ENCODE results near the gene DIPK2A. TPM values are rescaled to one million over a fixed set of nuclear protein-coding genes. Genes with fewer than 3 reads are reported as not detected.

Gene DIPK2A
- total and polyA plus RNA-seq, 2 experiments from 2014 or later, result 19.0 to 38.5 TPM

DNA sequence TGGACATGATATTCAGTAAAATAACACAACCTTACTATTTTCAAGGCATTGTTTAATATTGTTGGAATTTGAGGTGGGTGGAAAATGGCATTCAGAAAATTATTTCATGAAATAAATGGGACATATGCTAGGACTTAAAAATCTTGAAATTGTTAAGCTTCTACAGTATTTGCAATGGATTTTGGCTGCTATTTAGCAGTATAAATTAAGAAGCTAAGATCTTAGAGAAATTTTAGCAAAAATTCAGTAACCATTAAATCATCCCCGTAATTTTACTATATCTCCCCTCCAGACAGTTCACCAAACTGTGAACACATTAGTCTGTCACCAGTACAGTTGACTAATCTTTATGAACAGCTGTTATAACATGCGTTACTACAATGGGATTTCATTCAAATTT is 8.2 kb downstream of the DIPK2A start (continued):
- no peak for TF ChIP-seq ZNF462 (CRISPR knock-in tag; IDR thresholded peaks at IDR 0.05)
- no peak for TF ChIP-seq EZH2 (IDR thresholded peaks at IDR 0.05; ENCODE audit: low read depth, unreplicated experiment)
- no peak for TF ChIP-seq EZH2phosphoT487 (IDR thresholded peaks at IDR 0.05; ENCODE audit: unreplicated experiment)
- TF ChIP-seq, protein P1, sequence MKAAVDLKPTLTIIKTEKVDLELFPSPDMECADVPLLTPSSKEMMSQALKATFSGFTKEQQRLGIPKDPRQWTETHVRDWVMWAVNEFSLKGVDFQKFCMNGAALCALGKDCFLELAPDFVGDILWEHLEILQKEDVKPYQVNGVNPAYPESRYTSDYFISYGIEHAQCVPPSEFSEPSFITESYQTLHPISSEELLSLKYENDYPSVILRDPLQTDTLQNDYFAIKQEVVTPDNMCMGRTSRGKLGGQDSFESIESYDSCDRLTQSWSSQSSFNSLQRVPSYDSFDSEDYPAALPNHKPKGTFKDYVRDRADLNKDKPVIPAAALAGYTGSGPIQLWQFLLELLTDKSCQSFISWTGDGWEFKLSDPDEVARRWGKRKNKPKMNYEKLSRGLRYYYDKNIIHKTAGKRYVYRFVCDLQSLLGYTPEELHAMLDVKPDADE (IDR thresholded peaks at IDR 0.05), result no peak
- TF ChIP-seq ZNF114 (CRISPR knock-in tag; IDR thresholded peaks at IDR 0.05), result no peak
- TF ChIP-seq POLR2AphosphoS5 (IDR thresholded peaks at IDR 0.05; ENCODE audit: low read depth), result no peak
- no peak for TF ChIP-seq CREB1 (CRISPR knock-in tag; IDR thresholded peaks at IDR 0.05; ENCODE audit: low read depth)

- Histone ChIP-seq H3K4me2 (no peak overlapping the region), H2AFZ (no peak overlapping the region), H3K79me2 (replicated peaks; ENCODE audit: insufficient read depth) (peaks cover 64% of the 10 kb centered on the region), H3K27me3 (ENCODE audit: insufficient read depth) (no peaks in the 10 kb centered on the region), H3F3A (replicated peaks; ENCODE audit: low read depth) (no peaks in the 10 kb centered on the region), H4K20me1 (replicated peaks; ENCODE audit: insufficient read depth) (peaks cover 6% of the 10 kb centered on the region; the same call in 1 of the 2 replicates), H3K4me1 (ENCODE audit: insufficient read depth) (no peaks in the 10 kb centered on the region; the same call in 1 of the 2 replicates), H3K9me2 (ENCODE audit: insufficient read depth) (no peaks in the 10 kb centered on the region), H3K36me3 (ENCODE audit: insufficient read depth) (no peaks in the 10 kb centered on the region), H3K4me3 (no peak overlapping the region), H3K27ac (ENCODE audit: low read depth) (no peak overlapping the region)
- no peak for DNase-seq (ENCODE audit: low spot score)
- Mint-ChIP-seq H3K27me3 (ENCODE audit: insufficient read depth, low read depth, poor library complexity) (no peaks in the 10 kb centered on the region), H3K4me1 (peaks cover 13% of the 10 kb centered on the region; the same call in 2 of the 3 replicates), H3K36me3 (ENCODE audit: low read depth) (peaks cover 23% of the 10 kb centered on the region), H3K9me3 (no peaks in the 10 kb centered on the region; the same call in 2 of the 3 replicates), H3K4me3 (no peak overlapping the region), H3K27ac (no peak overlapping the region)
- ATAC-seq, result no peak
- TF ChIP-seq ZNF462 (CRISPR knock-in tag; IDR thresholded peaks at IDR 0.05), result no peak
Measured at GRCh38 chr3:143988306-143988705, 16.7 kb downstream of the DIPK2A start.
